ENCODE data around the gene MEF2A. TPM values are rescaled to one million over a fixed set of nuclear protein-coding genes. Genes with fewer than 3 reads are reported as not detected.

The MEF2A gene
- total and polyA plus RNA-seq, 12 donors: 20.6 to 91.7 (median 50.1) TPM

GRCh38 chr15:99719096-99719541 is 153.3 kb downstream of the MEF2A start:
- H3K36me3 ChIP-seq (replicated peaks in 1 of 2): peaks cover 0 to 17% of the 10 kb centered on the region in 2 donors
- H3K4me1 ChIP-seq (replicated peaks in 1 of 2): no peaks in the 10 kb centered on the region
- no peaks in the 10 kb centered on the region for H3K27me3 ChIP-seq
- no peak for TF ChIP-seq CTCF (IDR thresholded peaks at IDR 0.05)
- no peak for TF ChIP-seq POLR2A (IDR thresholded peaks at IDR 0.05)
- no peak for DNase-seq
- no peak overlapping the region for H3K27ac ChIP-seq
- intact Hi-C loops (cut with DNase I): no loop called here
- H3K4me3 ChIP-seq: no peak overlapping the region
- no peaks in the 10 kb centered on the region for H3K9me3 ChIP-seq (replicated peaks in 1 of 3)
- 83 to 88% (median 87%) methylated on average over 5 of the region's 5 CpGs for WGBS, 4 donors

- no peaks in the 10 kb centered on the region for H3K4me1 ChIP-seq (replicated peaks in 1 of 2)
- no peaks in the 10 kb centered on the region for H3K9me3 ChIP-seq (replicated peaks in 1 of 3)
- 72 to 82% (median 78%) methylated on average over 7 of the region's 7 CpGs for WGBS, 4 donors
- DNase-seq: no peak
- H3K27me3 ChIP-seq: no peaks in the 10 kb centered on the region
- no peak overlapping the region for H3K4me3 ChIP-seq
- TF ChIP-seq POLR2A (IDR thresholded peaks at IDR 0.05) (no peak), CTCF (IDR thresholded peaks at IDR 0.05) (no peak)
- intact Hi-C loops (cut with DNase I): no loop called here
- H3K36me3 ChIP-seq (replicated peaks in 1 of 2): peaks cover 0 to 5% of the 10 kb centered on the region in 2 donors
- no peak overlapping the region for H3K27ac ChIP-seq
Measured at GRCh38 chr15:99720533-99720932, 154.7 kb downstream of the MEF2A start.

- 71 to 87% (median 81%) methylated on average over 3 of the region's 3 CpGs for WGBS, 4 donors
- Histone ChIP-seq H3K27me3 (no peaks in the 10 kb centered on the region), H3K27ac (no peak overlapping the region), H3K36me3 (replicated peaks in 1 of 2) (no peaks in the 10 kb centered on the region), H3K9me3 (replicated peaks in 1 of 3) (no peaks in the 10 kb centered on the region), H3K4me3 (no peak overlapping the region), H3K4me1 (replicated peaks in 1 of 2) (no peaks in the 10 kb centered on the region)
- no peak for TF ChIP-seq POLR2A (IDR thresholded peaks at IDR 0.05)
- no peak for TF ChIP-seq CTCF (IDR thresholded peaks at IDR 0.05)
- intact Hi-C loops (cut with DNase I): no loop called here
- no peak for DNase-seq
Measured at GRCh38 chr15:99721104-99721778, 155.5 kb downstream of the MEF2A start.

- Histone ChIP-seq H3K4me3 (no peak overlapping the region), H3K27ac (no peak overlapping the region), H3K36me3 (replicated peaks in 1 of 2) (no peaks in the 10 kb centered on the region), H3K27me3 (no peaks in the 10 kb centered on the region), H3K4me1 (replicated peaks in 1 of 2) (no peaks in the 10 kb centered on the region), H3K9me3 (replicated peaks in 1 of 3) (no peaks in the 10 kb centered on the region)
- WGBS, 4 donors: 92 to 98% (median 97%) methylated on average over 4 of the region's 4 CpGs
- intact Hi-C loops (cut with DNase I): no loop called here
- DNase-seq: no peak
- TF ChIP-seq POLR2A (IDR thresholded peaks at IDR 0.05) (no peak), CTCF (IDR thresholded peaks at IDR 0.05) (no peak)
Measured at GRCh38 chr15:99721896-99722295, 156.1 kb downstream of the MEF2A start.
